Lung (tissue), 12 donors: Measurements from ENCODE around the gene FANCC. TPM values are rescaled to one million over a fixed set of nuclear protein-coding genes. Genes with fewer than 3 reads are reported as not detected.

Experiments used
- ATAC-seq: fragments of 200-7000 bp; cut with Tn5 transposase; one replicate; pipeline ENCODE4 v1.9.1; 2020; ENCODE audit warnings: moderate number of reproducible peaks; ENCODE audit not compliant: insufficient read depth, low FRiP score
- DNase-seq, 3 donors: peaks; one replicate each; pipeline ENCODE4 v3.0.0-alpha.2; 2013 to 2017
- H3K27ac ChIP-seq, 2 donors: one replicate each; pipeline ENCODE4 v1.5.1; 2013; ENCODE audit warnings: mild to moderate bottlenecking in 2 of 2, moderate library complexity in 2 of 2, control low read depth in 1 of 2, inconsistent platforms in 1 of 2, low read depth in 1 of 2, low read length in 1 of 2
- H3K27me3 ChIP-seq, 3 donors: one replicate each; pipeline ENCODE4 v1.5.1; 2013; ENCODE audit warnings: low read length in 2 of 3; ENCODE audit not compliant: control insufficient read depth in 3 of 3, insufficient read depth in 3 of 3
- H3K36me3 ChIP-seq, 4 donors: one replicate each; pipeline ENCODE4 v1.5.1; 2013; ENCODE audit warnings: low read length in 4 of 4, mild to moderate bottlenecking in 1 of 4, moderate library complexity in 1 of 4; ENCODE audit not compliant: control insufficient read depth in 4 of 4, insufficient read depth in 4 of 4
- H3K4me1 ChIP-seq, 5 donors: one replicate each; pipeline ENCODE4 v1.5.1; 2013; ENCODE audit warnings: low read length in 5 of 5, mild to moderate bottlenecking in 2 of 5, moderate library complexity in 1 of 5; ENCODE audit not compliant: control insufficient read depth in 5 of 5, insufficient read depth in 5 of 5
- H3K4me3 ChIP-seq: one replicate; pipeline ENCODE4 v1.5.1; 2013; ENCODE audit warnings: mild to moderate bottlenecking, control low read depth, moderate library complexity
- H3K9ac ChIP-seq, 2 donors: one replicate each; pipeline ENCODE4 v1.5.1; 2013; ENCODE audit warnings: low read length in 2 of 2, control low read depth in 1 of 2; ENCODE audit not compliant: insufficient read depth in 1 of 2
- H3K9me3 ChIP-seq, 4 donors: one replicate each; pipeline ENCODE4 v1.5.1; 2013; ENCODE audit warnings: low read length in 3 of 4, mild to moderate bottlenecking in 1 of 4, moderate library complexity in 1 of 4; ENCODE audit not compliant: control insufficient read depth in 4 of 4, insufficient read depth in 3 of 4
- CTCF ChIP-seq: IDR thresholded peaks from 2 replicates; pipeline ENCODE4 v1.5.1; 2012; ENCODE audit warnings: mild to moderate bottlenecking; ENCODE audit errors: control extremely low read depth, extremely low read depth
- WGBS, 2 donors: extraction: QIAGEN DNeasy Blood & Tissue Kit; methylation state at CpG; one replicate each; pipeline ENCODE4 v1.1.7; 2013; 5-methylcytosine and 5-hydroxymethylcytosine counted together
- polyA plus RNA-seq, 2 donors: library from polyadenylated mRNA; stranded (reverse); fragments of 200-250 nt; gene quantifications; one replicate each; pipeline ENCODE4 v1.2.1, GENCODE V29; 2013
- total RNA-seq, 2 donors: library from RNA; depleted of rRNA in 1 of 2; stranded (reverse); fragments of >200 nt in 1 of 2; gene quantifications; one replicate each; pipeline ENCODE4 v1.2.1, GENCODE V29; 2014 to 2021
- donor health status: control.
- donor health status: control.
- donor health status: Bipolar disorder and iron deficiency.
- donor health status: healthy.
- donor health status: DM: yes; HTN: yes; CAD: no.

The FANCC gene
- total and polyA plus RNA-seq, 4 donors: 4.4 to 20.0 (median 8.7) TPM

GRCh38 chr9:95148208-95148520, 169.3 kb downstream of the FANCC start:
- Histone ChIP-seq H3K27ac (no peak overlapping the region), H3K4me3 (no peak overlapping the region), H3K4me1 (peaks cover 0 to 27% (median 4%) of the 10 kb centered on the region in 5 donors), H3K36me3 (peaks cover 0 to 2% (median under 1%) of the 10 kb centered on the region in 4 donors), H3K27me3 (no peaks in the 10 kb centered on the region), H3K9ac (no peak overlapping the region), H3K9me3 (no peaks in the 10 kb centered on the region)
- TF ChIP-seq CTCF: no peak
- no peak for DNase-seq
- WGBS, 2 donors: 63 to 83% methylated on average over 2 of the region's 2 CpGs
- ATAC-seq: no peak

GRCh38 chr9:95147452-95148207, 169.9 kb downstream of the FANCC start:
- H3K36me3 ChIP-seq: peaks cover 0 to 2% (median under 1%) of the 10 kb centered on the region in 4 donors
- 70 to 89% methylated on average over 7 of the region's 7 CpGs for WGBS, 2 donors
- peak overlapping the region in 1 of 2 donors; percentile 56 for H3K27ac ChIP-seq
- no peaks in the 10 kb centered on the region for H3K9me3 ChIP-seq
- no peak overlapping the region for H3K9ac ChIP-seq
- TF ChIP-seq CTCF: no peak
- DNase-seq (peak in 2 of 3 donors; percentile 25 to 57), ATAC-seq (no peak)
- H3K4me3 ChIP-seq: no peak overlapping the region
- peaks cover 0 to 29% (median 4%) of the 10 kb centered on the region in 5 donors for H3K4me1 ChIP-seq
- no peaks in the 10 kb centered on the region for H3K27me3 ChIP-seq

GRCh38 chr9:95143591-95144561, 173.6 kb downstream of the FANCC start:
- WGBS, 2 donors: 84 to 86% methylated on average over 18 of the region's 18 CpGs
- no peak overlapping the region for H3K4me3 ChIP-seq
- peak; percentile 54 for ATAC-seq
- DNase-seq: peak; percentile 98 to 100 (median 99)
- no peaks in the 10 kb centered on the region for H3K27me3 ChIP-seq
- no peak for TF ChIP-seq CTCF
- no peak overlapping the region for H3K27ac ChIP-seq
- peak overlapping the region in 1 of 2 donors; percentile 36 for H3K9ac ChIP-seq
- H3K9me3 ChIP-seq: no peaks in the 10 kb centered on the region
- peaks cover 0 to 2% (median 0%) of the 10 kb centered on the region in 4 donors for H3K36me3 ChIP-seq
- peaks cover 0 to 29% (median 4%) of the 10 kb centered on the region in 5 donors for H3K4me1 ChIP-seq
